HepG2 (cell line): ENCODE data around the gene COX5B.

Source experiments
- ATF1 ChIP-seq: IDR thresholded peaks from 2 replicates; pipeline ENCODE4 v1.6.1; 2016; ENCODE audit warnings: mild to moderate bottlenecking, control low read depth
- BCLAF1 ChIP-seq: fragments of 450-650 bp; IDR thresholded peaks from 2 replicates; pipeline ENCODE4 v1.6.1; 2017; ENCODE audit warnings: mild to moderate bottlenecking
- ETV5 ChIP-seq: IDR thresholded peaks from 2 replicates; pipeline ENCODE4 v1.6.1; 2018; ENCODE audit warnings: missing biosample characterization, missing genetic modification reagents, inconsistent platforms, borderline replicate concordance
- JUND ChIP-seq: sonication (generic); formaldehyde crosslinking; IDR thresholded peaks from 2 replicates; pipeline ENCODE4 v1.8.0; 2022; ENCODE audit warnings: mild to moderate bottlenecking, missing genetic modification reagents
- ZFAT ChIP-seq: sonication (generic); formaldehyde crosslinking; conservative IDR thresholded peaks from 2 replicates; pipeline ENCODE4 v1.8.1; 2023; ENCODE audit warnings: missing genetic modification reagents, inconsistent platforms
- ZNF605 ChIP-seq: sonication (generic); formaldehyde crosslinking; IDR thresholded peaks from 2 replicates; pipeline ENCODE4 v1.8.0; 2022; ENCODE audit warnings: mild to moderate bottlenecking, missing genetic modification reagents

GRCh38 chr2:97670471-97670870, 24.6 kb downstream of the COX5B start:
- no peak for TF ChIP-seq BCLAF1
- no peak for TF ChIP-seq ZFAT (CRISPR knock-in tag)
- TF ChIP-seq JUND (CRISPR knock-in tag) = no peak
- no peak for TF ChIP-seq ATF1 (CRISPR knock-in tag)
- TF ChIP-seq ZNF605 (CRISPR knock-in tag) = no peak
- no peak for TF ChIP-seq ETV5 (CRISPR knock-in tag)
